Rectal smooth muscle tissue (tissue), 1 donor: Measurements from ENCODE around the gene GRIK3.

ENCODE experiments used
- H3K27ac ChIP-seq: one replicate; pipeline ENCODE4 v1.7.0; 2013; ENCODE audit warnings: low read depth, low read length, inconsistent platforms
- H3K27me3 ChIP-seq: one replicate; pipeline ENCODE4 v1.7.0; 2013; ENCODE audit warnings: low read length; ENCODE audit not compliant: control insufficient read depth, insufficient read depth
- H3K36me3 ChIP-seq: one replicate; pipeline ENCODE4 v1.7.0; 2013; ENCODE audit warnings: low read length; ENCODE audit not compliant: control insufficient read depth, insufficient read depth
- H3K4me1 ChIP-seq: one replicate; pipeline ENCODE4 v1.7.0; 2013; ENCODE audit warnings: low read length; ENCODE audit not compliant: control insufficient read depth, insufficient read depth
- H3K4me3 ChIP-seq: one replicate; pipeline ENCODE4 v1.7.0; 2013; ENCODE audit warnings: low read length
- H3K9ac ChIP-seq: one replicate; pipeline ENCODE4 v1.7.0; 2013; ENCODE audit warnings: low read length

The GRIK3 gene

DNA sequence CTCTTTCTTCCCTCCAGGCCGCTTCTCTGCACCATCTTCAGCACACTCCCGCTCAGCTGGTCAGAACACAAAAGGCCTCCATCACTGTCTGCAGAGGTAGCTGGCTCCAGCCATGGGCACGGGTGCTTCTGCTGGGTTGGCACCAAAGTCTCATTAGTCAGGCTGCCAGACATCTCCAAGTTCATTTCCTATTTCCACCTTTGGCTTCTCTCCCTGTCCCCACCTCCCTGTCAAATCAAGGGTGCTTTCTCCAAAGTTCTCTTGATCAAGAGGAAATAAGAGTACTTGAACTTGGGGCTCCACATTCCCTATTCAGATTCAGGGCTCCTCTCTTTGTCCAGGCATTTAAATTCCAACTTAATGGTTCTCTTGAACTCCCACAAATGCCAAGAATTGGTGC, 33.9 kb upstream of the GRIK3 start:
- no peaks in the 10 kb centered on the region for H3K36me3 ChIP-seq
- no peak overlapping the region for H3K27ac ChIP-seq
- no peak overlapping the region for H3K4me3 ChIP-seq
- H3K27me3 ChIP-seq: peaks cover 6% of the 10 kb centered on the region
- no peaks in the 10 kb centered on the region for H3K4me1 ChIP-seq
- no peak overlapping the region for H3K9ac ChIP-seq

DNA sequence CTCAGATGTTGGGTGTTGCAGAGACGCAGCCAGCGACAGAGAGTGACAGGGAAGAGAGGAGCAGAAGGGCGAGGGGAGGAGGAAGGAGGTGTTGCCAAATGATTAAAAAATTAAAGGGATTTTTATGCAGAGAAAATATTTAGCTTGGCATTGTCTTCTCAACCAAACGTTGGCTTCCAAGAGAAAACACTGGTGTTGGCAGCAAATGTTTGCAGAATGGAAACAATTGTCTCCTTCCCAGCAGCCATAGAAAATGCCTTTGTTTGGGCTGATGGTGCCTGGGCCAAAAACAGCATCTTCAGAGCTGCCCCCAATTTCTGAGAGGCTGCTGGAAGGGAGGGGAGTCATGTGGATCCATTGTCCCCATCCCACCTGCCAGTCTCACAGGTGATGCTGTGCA, 29.7 kb upstream of the GRIK3 start:
- Histone ChIP-seq H3K4me3 (no peak overlapping the region), H3K27ac (no peak overlapping the region), H3K9ac (no peak overlapping the region), H3K4me1 (no peaks in the 10 kb centered on the region), H3K27me3 (peaks cover 6% of the 10 kb centered on the region), H3K36me3 (no peaks in the 10 kb centered on the region)

DNA sequence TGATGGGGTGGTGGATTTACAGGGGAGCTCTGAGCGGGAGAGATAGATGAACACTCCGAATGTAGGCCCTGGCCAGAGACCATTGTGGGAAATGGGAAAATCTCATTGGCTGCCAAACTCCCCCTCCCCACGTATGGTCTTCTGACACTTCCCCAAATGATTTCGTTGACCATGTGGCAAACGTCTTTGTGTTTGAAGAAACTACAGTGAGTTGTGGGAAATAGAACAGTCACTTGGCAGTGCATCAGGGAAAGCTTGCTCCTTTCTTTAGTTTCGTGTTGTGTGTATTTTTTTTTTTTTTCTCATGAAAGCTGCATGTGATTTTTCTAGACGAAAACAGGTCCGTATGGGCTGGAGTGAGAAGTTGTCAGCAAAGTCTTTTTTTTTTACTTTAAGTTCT, 25.0 kb upstream of the GRIK3 start:
- H3K27ac ChIP-seq: no peak overlapping the region
- no peaks in the 10 kb centered on the region for H3K27me3 ChIP-seq
- H3K9ac ChIP-seq: no peak overlapping the region
- H3K4me3 ChIP-seq: no peak overlapping the region
- H3K4me1 ChIP-seq: no peaks in the 10 kb centered on the region
- H3K36me3 ChIP-seq: no peaks in the 10 kb centered on the region

DNA sequence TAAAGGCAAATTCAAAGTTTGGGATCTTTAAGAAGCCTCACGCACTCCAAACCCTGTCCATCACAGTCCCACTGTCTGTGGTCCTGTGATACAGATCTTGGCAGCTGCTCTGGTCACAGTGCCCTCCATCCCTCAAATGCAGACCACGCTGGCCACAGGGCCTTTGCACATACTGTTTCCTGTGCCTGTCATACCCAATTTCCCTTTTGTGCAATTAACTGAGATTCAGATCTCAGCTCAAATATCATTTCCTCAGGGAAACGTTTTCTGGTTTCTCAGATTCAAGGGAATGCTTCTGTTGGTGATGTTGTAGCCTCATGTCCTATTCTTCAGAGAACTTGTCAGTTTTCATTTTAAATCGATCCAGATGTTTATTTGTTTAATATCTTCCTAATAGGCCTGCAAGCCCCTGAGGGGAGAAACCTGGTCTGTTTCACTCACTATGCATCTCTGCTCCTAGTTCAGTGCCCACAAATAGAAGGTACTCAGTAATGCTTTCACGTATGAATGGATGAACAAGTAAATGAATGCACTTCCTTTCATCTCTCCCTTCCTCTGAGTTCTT, 24.2 kb upstream of the GRIK3 start:
- no peaks in the 10 kb centered on the region for H3K36me3 ChIP-seq
- no peak overlapping the region for H3K4me3 ChIP-seq
- no peaks in the 10 kb centered on the region for H3K27me3 ChIP-seq
- H3K4me1 ChIP-seq: no peaks in the 10 kb centered on the region
- no peak overlapping the region for H3K27ac ChIP-seq
- H3K9ac ChIP-seq: no peak overlapping the region

DNA sequence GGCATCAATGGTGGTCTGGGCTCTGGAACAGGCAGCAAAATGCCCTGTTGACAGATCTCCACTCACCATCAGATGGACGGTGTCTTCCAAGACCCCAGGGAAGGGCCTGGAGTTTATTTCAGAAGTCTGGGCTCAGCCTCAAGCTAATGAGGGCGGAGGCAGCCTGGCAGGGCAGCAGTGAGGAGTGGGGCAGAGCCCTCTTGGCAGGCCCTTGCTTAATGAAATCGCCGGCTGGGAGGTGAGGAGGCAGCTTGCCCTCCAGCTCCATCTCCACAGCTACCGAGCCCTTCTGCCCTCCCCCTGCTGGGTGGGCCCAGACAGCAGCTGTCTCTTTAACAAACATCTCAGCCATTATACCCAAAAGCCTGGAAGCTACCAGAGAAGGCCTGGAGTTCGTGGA, 22.0 kb upstream of the GRIK3 start:
- H3K9ac ChIP-seq: no peak overlapping the region
- H3K4me1 ChIP-seq: no peaks in the 10 kb centered on the region
- H3K27ac ChIP-seq: no peak overlapping the region
- H3K4me3 ChIP-seq: no peak overlapping the region
- H3K27me3 ChIP-seq: no peaks in the 10 kb centered on the region
- no peaks in the 10 kb centered on the region for H3K36me3 ChIP-seq

DNA sequence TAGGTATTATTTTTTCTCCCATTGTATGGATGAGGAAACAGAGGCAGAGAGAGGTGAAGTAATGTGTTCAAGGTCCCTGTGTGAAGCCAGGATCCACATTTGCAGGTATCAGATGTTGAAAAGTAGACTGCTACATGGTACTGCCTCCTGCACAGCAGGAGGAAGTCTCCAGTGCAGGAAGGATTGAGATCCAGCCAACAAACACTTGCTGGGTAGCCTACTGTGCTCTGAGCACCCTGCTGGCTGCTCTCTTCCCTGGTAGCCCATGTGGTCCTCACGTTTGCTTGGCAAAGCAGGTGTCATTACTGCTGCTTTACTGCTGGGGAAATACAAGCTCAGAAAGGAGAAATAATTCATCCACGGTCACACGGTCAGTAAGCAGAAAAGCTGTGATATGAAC, 21.3 kb upstream of the GRIK3 start:
- Histone ChIP-seq H3K4me3 (no peak overlapping the region), H3K27me3 (no peaks in the 10 kb centered on the region), H3K9ac (no peak overlapping the region), H3K4me1 (no peaks in the 10 kb centered on the region), H3K36me3 (no peaks in the 10 kb centered on the region), H3K27ac (no peak overlapping the region)

DNA sequence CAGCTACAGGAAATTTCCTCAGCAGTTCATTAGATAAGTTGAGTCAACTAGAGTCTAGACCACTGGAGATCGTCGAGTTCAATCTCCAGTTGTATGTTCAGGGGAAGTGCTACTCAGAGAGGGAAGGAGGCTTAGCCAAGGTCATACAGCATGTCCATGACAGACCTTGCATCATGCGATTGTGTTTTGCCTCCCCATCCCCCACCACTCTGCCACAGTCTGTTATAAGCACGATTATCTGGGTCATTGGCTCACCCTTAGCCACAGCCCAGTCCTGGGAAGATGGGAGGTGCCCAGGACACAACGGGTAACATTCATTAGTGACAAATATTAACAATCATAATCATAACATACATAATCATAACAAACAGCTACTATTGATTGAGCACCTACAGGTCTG, 18.9 kb upstream of the GRIK3 start:
- Histone ChIP-seq H3K4me1 (no peaks in the 10 kb centered on the region), H3K36me3 (no peaks in the 10 kb centered on the region), H3K9ac (no peak overlapping the region), H3K27me3 (no peaks in the 10 kb centered on the region), H3K27ac (no peak overlapping the region), H3K4me3 (no peak overlapping the region)

DNA sequence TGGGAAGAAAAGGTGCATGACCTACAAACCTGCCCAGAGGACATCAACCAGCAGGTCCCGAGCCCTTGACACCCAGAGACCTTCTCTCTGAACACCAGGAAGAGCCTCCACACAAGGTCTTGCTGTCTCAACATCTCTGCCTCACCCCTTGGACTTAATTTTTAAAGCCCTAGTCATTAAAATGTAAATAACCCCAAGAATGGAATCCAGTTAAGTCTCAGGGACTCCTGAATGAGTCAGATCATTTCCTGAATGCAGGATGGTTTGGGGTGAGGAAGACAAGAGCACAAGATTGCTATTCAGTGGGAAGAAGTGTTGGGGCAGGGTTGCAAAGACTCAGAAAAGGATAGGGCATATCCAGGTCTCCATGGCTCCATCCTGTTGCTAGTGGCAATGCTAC, 17.8 kb upstream of the GRIK3 start:
- Histone ChIP-seq H3K27ac (no peak overlapping the region), H3K36me3 (no peaks in the 10 kb centered on the region), H3K27me3 (no peaks in the 10 kb centered on the region), H3K4me3 (no peak overlapping the region), H3K4me1 (no peaks in the 10 kb centered on the region), H3K9ac (no peak overlapping the region)

DNA sequence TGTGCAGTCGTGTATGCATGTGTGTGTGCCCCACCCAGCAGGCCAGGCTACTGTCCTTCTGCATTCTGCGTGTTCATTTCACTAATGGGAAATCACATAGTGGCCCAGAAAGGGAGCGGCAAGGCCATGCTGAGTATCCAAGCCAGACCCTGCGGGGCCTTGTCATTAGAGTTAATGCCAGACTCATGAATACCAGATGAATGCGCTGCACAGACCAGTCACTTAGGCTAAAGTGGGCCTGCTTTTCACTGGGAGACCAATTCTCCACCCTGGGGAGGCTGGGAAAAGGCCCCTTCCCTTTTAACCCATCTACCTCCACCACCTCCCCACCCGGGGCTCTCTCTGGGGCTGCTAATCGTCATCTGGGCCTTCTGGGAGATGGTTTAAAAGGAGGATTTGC, 17.0 kb upstream of the GRIK3 start:
- H3K36me3 ChIP-seq: no peaks in the 10 kb centered on the region
- no peak overlapping the region for H3K27ac ChIP-seq
- no peaks in the 10 kb centered on the region for H3K27me3 ChIP-seq
- no peak overlapping the region for H3K9ac ChIP-seq
- no peak overlapping the region for H3K4me3 ChIP-seq
- no peaks in the 10 kb centered on the region for H3K4me1 ChIP-seq

DNA sequence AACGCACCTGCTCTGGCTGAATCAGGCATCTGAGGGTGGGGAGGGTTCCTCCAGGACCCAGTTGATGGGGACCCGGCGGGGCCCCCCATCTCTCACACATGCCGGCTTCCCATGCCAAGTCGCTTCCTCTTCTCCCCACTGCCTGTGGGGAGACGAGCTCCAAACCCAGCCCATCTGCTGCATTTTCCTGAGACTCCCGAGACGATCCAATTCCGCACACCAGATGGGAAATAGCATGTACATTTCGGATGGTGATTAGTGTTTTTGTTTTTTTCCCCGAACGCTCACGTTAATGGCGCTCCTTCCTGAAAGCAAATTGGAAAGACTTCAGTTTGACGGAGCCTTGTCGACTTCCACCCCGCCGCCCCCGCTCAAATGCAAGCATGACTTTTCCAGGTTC, 13.2 kb upstream of the GRIK3 start:
- H3K27ac ChIP-seq: no peak overlapping the region
- H3K4me1 ChIP-seq: no peaks in the 10 kb centered on the region
- H3K36me3 ChIP-seq: no peaks in the 10 kb centered on the region
- no peaks in the 10 kb centered on the region for H3K27me3 ChIP-seq
- no peak overlapping the region for H3K4me3 ChIP-seq
- no peak overlapping the region for H3K9ac ChIP-seq

DNA sequence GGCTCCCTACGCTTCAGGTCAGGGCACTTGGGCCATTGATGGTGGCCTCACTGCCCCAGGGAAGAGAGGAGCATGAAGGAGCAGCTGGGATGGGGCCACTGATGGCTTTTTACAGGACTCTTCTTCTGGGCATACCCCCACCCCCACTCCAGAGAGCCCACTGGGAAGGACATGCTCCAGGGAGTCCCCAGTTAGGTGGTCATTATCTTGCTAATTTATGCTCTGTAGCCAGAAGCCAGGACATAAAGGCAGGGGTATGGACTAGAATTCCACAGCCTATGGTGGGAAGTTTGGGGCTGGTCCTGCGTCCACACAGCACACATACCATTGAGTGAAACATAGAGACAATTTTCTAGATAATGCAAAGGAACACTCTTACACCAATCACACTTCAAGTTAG, 8.8 kb upstream of the GRIK3 start:
- no peak overlapping the region for H3K4me3 ChIP-seq
- H3K9ac ChIP-seq: no peak overlapping the region
- H3K36me3 ChIP-seq: no peaks in the 10 kb centered on the region
- H3K4me1 ChIP-seq: no peaks in the 10 kb centered on the region
- no peak overlapping the region for H3K27ac ChIP-seq
- H3K27me3 ChIP-seq: peaks cover 5% of the 10 kb centered on the region

DNA sequence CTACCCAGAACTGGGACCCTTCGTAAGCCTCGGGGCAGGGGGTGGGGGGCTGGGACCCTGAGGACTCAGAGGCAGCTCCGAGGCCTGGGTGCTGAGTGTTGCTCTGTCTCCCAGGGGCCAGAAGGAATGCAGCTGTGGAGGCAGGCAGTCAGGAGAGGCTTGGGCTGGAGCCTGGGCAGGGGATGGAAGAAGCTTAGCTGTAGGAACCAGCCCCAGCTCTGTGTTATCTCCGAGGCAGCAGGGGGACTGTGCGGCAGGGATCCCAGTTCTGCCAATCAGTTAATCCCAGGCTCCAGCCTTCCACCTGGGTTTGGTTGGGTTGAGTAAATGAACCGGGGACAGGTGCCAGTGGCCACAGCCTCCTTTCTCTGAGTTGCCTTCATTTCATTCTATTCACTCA, 8.2 kb upstream of the GRIK3 start:
- no peak overlapping the region for H3K27ac ChIP-seq
- H3K27me3 ChIP-seq: peaks cover 5% of the 10 kb centered on the region

DNA sequence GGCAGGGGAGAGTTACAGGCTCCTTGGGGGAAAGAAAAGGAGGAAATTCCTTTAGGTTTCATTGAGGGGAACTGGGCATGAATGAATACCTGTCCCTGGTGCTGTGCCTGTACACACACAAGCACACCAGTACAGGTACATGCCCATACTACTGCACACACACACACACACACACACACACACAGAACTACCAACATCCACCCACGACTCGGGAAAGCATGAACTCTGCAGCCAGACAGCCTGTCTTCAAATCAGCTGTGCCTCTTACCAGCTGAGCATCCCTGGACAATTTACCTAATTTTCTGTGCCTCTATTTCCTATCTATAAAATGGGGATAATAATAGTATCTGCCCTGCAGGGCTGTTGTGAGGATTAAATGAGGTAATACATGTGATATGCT, 7.2 kb upstream of the GRIK3 start:
- Histone ChIP-seq H3K27me3 (peaks cover 12% of the 10 kb centered on the region), H3K36me3 (no peaks in the 10 kb centered on the region)

More for the DNA sequence above, 8.2 kb upstream of the GRIK3 start:
- Histone ChIP-seq H3K4me3 (no peak overlapping the region), H3K36me3 (no peaks in the 10 kb centered on the region), H3K4me1 (no peaks in the 10 kb centered on the region), H3K9ac (no peak overlapping the region)

More for the DNA sequence above, 7.2 kb upstream of the GRIK3 start:
- H3K9ac ChIP-seq: no peak overlapping the region
- no peaks in the 10 kb centered on the region for H3K4me1 ChIP-seq
- no peak overlapping the region for H3K4me3 ChIP-seq
- no peak overlapping the region for H3K27ac ChIP-seq
